Cerebellar nuclear complex (tissue), 1 donor: ENCODE measurements around the gene PTGDR.

Experiments used
- DNase-seq, 2 experiments: peaks; one replicate each; lab custom pipeline; 2025; lab: John Stamatoyannopoulos, UW

PTGDR gene

DNA sequence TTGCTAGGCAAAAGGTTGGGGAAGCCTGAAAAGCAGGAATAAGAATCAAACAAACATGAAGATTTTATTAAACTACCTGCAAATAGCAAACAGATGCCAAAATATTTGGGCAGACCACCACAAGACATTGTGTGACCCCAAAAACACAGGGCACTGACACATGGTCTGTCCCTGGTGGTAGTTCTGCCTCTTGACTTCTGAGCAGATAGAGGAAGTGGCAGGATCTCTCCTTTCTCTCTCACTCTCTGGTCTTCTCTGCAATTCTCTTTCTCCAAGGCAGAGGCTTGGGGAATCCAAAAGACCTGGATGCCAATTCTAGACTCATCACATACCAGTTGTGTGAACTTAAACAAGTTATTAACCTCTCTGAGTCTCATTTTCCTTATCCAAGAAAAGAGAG, 4.3 kb upstream of the PTGDR start:
- DNase-seq, result no peak

GRCh38 chr14:52265253-52265652, 2.2 kb upstream of the PTGDR start:
- DNase-seq, result no peak

- no peak for DNase-seq
Observed at GRCh38 chr14:52266179-52266578, 1.3 kb upstream of the PTGDR start.

DNA sequence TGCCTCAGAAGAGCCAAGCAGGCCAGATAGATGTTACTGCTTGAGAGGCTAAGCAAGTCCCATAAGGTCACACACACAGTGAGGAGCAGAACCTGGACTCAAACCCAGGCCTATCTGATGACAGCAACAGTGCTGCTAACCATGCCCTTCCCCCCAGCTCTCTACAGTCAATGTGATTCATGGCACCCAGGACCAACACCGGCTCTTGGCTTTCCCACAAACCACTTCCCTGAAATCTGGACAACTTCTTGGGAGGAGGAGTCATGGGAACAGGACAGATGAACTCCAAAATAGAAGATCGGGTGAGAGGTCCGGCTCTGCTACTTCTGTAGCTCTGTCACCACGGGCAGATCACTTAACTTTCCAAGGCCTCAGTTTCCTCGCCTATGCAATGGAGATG, 716 bp upstream of the PTGDR start:
- no peak for DNase-seq

DNA sequence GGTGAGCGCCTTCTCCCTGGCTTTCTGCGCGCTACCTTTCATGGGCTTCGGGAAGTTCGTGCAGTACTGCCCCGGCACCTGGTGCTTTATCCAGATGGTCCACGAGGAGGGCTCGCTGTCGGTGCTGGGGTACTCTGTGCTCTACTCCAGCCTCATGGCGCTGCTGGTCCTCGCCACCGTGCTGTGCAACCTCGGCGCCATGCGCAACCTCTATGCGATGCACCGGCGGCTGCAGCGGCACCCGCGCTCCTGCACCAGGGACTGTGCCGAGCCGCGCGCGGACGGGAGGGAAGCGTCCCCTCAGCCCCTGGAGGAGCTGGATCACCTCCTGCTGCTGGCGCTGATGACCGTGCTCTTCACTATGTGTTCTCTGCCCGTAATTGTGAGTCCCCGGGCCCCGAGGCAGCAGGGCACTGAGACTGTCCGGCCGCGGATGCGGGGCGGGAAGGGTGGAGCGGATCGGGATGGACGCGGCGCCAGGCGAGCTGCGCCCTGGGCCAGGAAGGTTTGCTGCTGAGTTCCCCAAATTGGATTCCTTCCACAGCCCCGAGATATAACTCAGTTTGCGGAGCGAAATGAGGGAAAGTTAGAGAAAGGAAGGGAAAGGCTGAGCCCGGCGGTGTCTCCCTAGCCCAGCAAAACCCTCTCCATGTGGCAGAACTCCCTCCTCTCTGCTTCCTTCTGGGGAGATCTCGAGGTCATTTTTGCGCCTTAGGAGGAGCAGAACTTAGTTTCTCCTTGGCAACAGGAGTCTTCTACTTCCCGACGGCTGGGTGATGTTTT, 972 bp downstream of the PTGDR start:
- DNase-seq, result no peak

- no peak for DNase-seq
Observed at GRCh38 chr14:52269100-52269499, 1.6 kb downstream of the PTGDR start.

- no peak for DNase-seq
Observed at GRCh38 chr14:52269982-52270381, 2.5 kb downstream of the PTGDR start.

GRCh38 chr14:52271538-52271937, 4.0 kb downstream of the PTGDR start:
- no peak for DNase-seq

- DNase-seq, result no peak
Observed at GRCh38 chr14:52272375-52272774, 4.9 kb downstream of the PTGDR start.

DNA sequence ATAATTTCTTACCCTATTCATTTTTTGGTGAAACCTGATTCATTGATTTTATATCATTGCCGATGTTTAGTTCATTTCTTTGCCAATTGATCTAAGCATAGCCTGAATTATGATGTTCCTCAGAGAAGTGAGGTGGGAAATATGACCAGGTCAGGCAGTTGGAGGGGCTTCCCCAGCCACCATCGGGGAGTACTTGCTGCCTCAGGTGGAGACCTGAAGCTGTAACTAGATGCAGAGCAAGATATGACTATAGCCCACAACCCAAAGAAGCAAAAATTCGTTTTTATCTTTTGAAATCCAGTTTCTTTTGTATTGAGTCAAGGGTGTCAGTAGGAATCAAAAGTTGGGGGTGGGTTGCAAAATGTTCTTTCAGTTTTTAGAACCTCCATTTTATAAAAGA, 7.9 kb downstream of the PTGDR start:
- DNase-seq, result no peak

- DNase-seq, result no peak
Observed at GRCh38 chr14:52277552-52277951, 10.1 kb downstream of the PTGDR start.

GRCh38 chr14:52279408-52279807, 11.9 kb downstream of the PTGDR start:
- DNase-seq, result no peak

- DNase-seq, result no peak
Observed at GRCh38 chr14:52283099-52283498, 15.6 kb downstream of the PTGDR start.

DNA sequence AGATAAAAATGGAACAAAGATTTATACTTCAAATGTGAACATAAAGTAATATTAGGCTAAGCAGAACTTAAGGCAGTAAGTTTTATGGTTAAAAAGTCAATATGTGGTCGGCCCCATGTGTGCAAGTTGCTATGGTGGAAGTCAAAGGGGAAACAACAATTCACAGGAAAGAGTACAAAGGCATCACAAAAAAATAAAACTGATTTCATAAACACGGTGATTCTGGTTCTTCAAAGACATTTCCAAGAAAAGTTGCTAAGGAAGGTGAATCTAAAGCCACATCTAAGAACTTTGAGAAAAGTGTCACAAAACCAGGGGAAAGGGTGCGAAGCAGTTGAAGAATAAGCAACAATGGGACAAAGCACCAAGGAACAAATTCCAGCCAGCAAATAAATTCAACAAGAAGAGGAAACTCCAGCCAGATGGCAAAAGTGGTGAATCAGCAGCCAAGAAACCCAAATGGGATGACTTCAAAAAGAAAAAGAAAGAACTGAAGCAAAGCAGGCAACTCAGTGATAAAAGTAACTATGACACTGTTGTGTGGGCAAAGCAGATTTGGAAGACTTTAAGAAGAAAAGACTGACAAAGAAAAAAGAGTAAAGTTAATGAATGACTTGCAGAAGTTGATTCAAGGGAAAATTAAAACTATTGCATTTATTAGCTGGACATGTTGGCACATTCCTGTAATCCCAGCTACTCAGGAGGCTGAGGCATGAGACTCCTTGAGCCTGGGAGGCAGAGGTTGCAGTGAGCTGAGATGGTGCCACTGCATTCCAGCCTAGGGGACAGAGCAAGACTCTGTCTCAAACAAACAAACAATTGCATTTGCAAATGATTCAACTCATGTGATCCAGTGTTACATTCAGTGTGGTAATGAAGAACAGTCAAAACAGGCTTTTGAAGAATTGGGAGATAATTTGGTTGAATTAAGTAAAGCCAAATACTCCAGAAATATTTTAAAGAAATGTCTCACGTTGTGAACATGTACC, 19.5 kb downstream of the PTGDR start:
- no peak for DNase-seq

DNA sequence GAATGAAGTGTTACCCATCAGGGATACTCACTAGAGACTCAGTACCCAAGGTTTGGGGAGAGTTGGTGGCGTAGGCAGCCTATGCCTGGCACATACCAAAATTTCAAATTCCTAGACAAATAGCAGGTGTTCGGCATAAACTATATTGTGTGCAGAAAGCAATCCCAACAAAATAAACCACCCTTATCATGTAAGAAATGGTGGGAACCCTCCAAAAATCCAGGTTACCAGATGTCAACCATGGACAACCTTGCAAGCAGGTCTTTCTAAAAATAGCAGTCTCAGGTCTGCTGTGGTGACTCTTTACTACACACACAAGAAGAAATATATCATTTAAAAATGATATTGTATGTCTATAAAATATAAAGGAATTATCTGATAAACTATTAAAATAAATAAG, 28.9 kb downstream of the PTGDR start:
- no peak for DNase-seq

- no peak for DNase-seq
Observed at GRCh38 chr14:52298795-52299194, 31.3 kb downstream of the PTGDR start.

- no peak for DNase-seq
Observed at GRCh38 chr14:52299692-52300278, 32.3 kb downstream of the PTGDR start.

DNA sequence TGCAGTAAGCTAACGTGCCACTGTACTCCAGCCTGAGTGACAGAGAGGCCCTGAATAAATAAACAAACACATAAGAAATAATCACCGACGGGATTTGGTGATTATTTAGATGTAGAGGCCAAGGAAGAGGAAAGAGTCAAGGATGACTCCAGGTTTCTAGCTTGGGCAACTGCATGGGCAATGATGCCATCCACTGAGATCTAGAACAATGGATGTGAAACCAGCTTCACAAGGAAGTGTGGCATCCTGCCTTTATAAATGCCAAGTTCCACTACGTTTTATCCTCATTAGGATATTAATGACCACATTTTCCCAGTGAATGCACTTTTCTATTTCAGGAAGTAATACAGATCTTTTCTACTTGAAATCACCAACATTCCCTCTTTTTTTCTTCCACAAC, 35.7 kb downstream of the PTGDR start:
- DNase-seq, result no peak

DNA sequence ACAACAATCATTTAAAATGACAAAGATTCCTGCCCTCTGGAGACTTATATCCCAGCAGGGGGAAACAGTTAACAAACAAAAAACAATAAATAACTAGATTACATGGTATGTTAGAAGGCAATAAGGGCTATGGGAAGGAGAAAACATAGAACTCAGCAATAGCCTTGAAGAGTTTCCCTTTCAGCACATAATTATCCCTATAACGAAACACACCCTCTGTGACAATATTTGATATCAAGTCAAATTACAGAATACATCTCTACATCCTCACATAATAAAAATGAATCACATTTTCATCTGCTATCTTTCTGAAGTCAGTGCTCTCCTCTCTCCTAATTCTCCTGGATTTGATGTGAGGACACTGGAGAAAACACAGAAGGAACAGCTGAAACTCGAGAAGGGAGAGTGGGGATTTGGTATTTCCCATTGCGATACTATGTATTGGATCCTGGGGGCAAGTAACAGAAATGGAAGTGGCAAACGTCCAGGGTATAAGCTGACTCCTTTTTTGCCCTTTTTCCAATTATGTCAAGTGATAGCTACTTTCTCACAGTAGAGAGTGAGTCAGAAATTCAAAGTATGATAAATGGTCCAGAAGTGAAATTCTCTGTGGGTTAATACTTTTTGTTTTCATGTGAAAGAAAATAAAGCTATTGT, 36.9 kb downstream of the PTGDR start:
- no peak for DNase-seq

GRCh38 chr14:52305014-52305413, 37.5 kb downstream of the PTGDR start:
- DNase-seq, result no peak

DNA sequence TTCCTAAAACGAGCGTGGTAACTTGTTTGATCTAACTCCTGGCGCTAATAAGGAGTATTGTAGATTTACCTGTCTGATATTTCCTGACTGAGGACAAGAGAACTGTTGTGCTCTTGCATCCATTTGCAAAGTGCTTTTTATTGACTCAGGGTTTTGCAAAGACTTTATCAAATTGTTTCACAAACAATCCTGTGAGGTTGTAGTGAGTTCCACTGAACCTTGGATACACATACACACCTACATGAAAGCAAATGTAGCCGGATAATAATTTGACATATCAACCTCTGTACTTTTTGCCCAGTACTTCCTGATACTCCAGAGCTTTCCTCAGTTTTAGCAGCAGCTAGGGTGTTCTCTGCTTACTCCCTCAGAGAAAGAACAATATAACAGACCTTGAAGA, 39.9 kb downstream of the PTGDR start:
- no peak for DNase-seq

- no peak for DNase-seq
Observed at GRCh38 chr14:52307905-52308304, 40.4 kb downstream of the PTGDR start.
